BE2C (cell line): ENCODE measurements around the gene LCN2.
A peak's percentile ranks its signal among the peaks of the same experiment; 100 is the strongest.
"Not testable (repeated sequence)": the region's sequence is repeated elsewhere in the genome, so short reads cannot be mapped to it uniquely, and the experiment has no call there.

Experiments used
- DNase-seq: peaks from one replicate; pipeline ENCODE4 v3.0.0-alpha.2; 2020
- H3K27me3 ChIP-seq: fragments of 250-450 bp; sonication (Bioruptor Pico); 2 replicates; pipeline ENCODE4 v1.5.1; 2020; ENCODE audit warnings: mild to moderate bottlenecking
- H3K36me3 ChIP-seq: fragments of 250-450 bp; sonication (Bioruptor Pico); 2 replicates; pipeline ENCODE4 v1.5.1; 2020; ENCODE audit warnings: mild to moderate bottlenecking
- H3K4me1 ChIP-seq: fragments of 250-450 bp; sonication (Bioruptor Pico); 2 replicates; pipeline ENCODE4 v1.5.1; 2020
- H3K4me3 ChIP-seq: 2 replicates; pipeline ENCODE4 v1.5.1; 2011; ENCODE audit warnings: low read depth, low read length
- H3K9me3 ChIP-seq: fragments of 250-450 bp; sonication (Bioruptor Pico); 2 replicates; pipeline ENCODE4 v1.5.1; 2020
- TF ChIP-seq, protein P1 (sequence below): IDR thresholded peaks from 2 replicates; pipeline ENCODE4 v1.5.1; 2012; ENCODE audit warnings: mild to moderate bottlenecking, low read depth, low read length

The LCN2 gene

DNA sequence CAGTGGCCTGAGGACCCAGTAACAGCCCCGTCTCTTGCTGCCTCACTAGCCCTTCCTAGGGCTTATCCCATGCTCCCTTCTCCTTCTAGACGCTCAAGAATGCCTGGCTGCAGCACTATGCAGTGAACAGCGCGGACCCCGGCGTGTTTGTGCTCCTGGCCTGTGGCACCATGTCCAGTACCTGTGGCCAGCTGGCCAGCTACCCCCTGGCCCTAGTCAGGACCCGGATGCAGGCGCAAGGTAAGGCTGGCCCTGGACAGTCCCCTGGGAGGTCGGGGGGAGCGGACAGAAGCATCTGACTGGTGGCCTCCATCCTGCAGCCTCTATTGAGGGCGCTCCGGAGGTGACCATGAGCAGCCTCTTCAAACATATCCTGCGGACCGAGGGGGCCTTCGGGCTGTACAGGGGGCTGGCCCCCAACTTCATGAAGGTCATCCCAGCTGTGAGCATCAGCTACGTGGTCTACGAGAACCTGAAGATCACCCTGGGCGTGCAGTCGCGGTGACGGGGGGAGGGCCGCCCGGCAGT lies 42.2 kb upstream of the LCN2 start:
- H3K27me3 ChIP-seq, result no peaks in the 10 kb centered on the region
- TF ChIP-seq, protein P1, sequence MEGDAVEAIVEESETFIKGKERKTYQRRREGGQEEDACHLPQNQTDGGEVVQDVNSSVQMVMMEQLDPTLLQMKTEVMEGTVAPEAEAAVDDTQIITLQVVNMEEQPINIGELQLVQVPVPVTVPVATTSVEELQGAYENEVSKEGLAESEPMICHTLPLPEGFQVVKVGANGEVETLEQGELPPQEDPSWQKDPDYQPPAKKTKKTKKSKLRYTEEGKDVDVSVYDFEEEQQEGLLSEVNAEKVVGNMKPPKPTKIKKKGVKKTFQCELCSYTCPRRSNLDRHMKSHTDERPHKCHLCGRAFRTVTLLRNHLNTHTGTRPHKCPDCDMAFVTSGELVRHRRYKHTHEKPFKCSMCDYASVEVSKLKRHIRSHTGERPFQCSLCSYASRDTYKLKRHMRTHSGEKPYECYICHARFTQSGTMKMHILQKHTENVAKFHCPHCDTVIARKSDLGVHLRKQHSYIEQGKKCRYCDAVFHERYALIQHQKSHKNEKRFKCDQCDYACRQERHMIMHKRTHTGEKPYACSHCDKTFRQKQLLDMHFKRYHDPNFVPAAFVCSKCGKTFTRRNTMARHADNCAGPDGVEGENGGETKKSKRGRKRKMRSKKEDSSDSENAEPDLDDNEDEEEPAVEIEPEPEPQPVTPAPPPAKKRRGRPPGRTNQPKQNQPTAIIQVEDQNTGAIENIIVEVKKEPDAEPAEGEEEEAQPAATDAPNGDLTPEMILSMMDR, result no peak
- peaks cover 55% of the 10 kb centered on the region for H3K36me3 ChIP-seq
- no peak for DNase-seq
- H3K4me1 ChIP-seq, result peaks cover 9% of the 10 kb centered on the region
- H3K9me3 ChIP-seq, result no peaks in the 10 kb centered on the region
- H3K4me3 ChIP-seq, result no peak overlapping the region

DNA sequence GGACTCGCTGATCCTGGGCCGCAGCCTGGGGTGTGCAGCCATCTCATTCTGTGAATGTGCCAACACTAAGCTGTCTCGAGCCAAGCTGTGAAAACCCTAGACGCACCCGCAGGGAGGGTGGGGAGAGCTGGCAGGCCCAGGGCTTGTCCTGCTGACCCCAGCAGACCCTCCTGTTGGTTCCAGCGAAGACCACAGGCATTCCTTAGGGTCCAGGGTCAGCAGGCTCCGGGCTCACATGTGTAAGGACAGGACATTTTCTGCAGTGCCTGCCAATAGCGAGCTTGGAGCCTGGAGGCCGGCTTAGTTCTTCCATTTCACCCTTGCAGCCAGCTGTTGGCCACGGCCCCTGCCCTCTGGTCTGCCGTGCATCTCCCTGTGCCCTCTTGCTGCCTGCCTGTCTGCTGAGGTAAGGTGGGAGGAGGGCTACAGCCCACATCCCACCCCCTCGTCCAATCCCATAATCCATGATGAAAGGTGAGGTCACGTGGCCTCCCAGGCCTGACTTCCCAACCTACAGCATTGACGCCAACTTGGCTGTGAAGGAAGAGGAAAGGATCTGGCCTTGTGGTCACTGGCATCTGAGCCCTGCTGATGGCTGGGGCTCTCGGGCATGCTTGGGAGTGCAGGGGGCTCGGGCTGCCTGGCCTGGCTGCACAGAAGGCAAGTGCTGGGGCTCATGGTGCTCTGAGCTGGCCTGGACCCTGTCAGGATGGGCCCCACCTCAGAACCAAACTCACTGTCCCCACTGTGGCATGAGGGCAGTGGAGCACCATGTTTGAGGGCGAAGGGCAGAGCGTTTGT lies 41.6 kb upstream of the LCN2 start:
- no peaks in the 10 kb centered on the region for H3K27me3 ChIP-seq
- H3K36me3 ChIP-seq, result peaks cover 49% of the 10 kb centered on the region
- TF ChIP-seq, protein P1, result no peak
- H3K4me3 ChIP-seq, result no peak overlapping the region
- H3K4me1 ChIP-seq, result peaks cover 7% of the 10 kb centered on the region
- no peaks in the 10 kb centered on the region for H3K9me3 ChIP-seq
- no peak for DNase-seq

DNA sequence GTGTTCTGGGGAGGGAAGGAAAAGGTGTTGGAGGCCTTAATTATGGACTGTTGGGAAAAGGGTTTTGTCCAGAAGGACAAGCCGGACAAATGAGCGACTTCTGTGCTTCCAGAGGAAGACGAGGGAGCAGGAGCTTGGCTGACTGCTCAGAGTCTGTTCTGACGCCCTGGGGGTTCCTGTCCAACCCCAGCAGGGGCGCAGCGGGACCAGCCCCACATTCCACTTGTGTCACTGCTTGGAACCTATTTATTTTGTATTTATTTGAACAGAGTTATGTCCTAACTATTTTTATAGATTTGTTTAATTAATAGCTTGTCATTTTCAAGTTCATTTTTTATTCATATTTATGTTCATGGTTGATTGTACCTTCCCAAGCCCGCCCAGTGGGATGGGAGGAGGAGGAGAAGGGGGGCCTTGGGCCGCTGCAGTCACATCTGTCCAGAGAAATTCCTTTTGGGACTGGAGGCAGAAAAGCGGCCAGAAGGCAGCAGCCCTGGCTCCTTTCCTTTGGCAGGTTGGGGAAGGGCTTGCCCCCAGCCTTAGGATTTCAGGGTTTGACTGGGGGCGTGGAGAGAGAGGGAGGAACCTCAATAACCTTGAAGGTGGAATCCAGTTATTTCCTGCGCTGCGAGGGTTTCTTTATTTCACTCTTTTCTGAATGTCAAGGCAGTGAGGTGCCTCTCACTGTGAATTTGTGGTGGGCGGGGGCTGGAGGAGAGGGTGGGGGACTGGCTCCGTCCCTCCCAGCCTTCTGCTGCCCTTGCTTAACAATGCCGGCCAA lies 40.8 kb upstream of the LCN2 start:
- Histone ChIP-seq H3K4me1 (no peaks in the 10 kb centered on the region; the same call in 1 of the 2 replicates), H3K4me3 (no peak overlapping the region), H3K36me3 (peaks cover 41% of the 10 kb centered on the region), H3K27me3 (no peaks in the 10 kb centered on the region), H3K9me3 (no peaks in the 10 kb centered on the region)
- TF ChIP-seq, protein P1, result no peak
- DNase-seq, result no peak

DNA sequence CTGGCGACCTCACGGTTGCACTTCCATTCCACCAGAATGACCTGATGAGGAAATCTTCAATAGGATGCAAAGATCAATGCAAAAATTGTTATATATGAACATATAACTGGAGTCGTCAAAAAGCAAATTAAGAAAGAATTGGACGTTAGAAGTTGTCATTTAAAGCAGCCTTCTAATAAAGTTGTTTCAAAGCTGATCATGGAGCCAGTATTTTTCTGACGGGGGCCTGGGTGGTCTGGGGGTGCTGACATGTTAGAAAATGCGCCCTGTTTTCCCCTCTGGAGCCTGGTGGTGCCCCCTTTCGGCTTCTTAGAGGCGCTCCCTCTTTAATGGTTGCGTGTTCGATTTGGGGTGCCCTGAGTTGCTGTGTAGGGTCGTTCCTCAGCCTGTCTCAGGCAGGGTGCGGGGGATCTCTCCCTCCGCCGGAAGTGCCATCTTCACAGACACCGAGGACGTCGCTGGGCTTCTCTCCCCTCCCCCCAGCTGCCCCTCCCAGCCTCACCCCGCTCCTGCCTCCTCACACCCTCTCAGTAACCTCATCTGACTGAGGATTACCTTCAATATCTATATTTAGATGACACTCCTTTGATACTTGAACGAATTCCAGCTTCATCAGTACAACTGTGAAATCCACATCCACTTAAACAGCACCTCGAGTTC lies 40.1 kb upstream of the LCN2 start:
- no peaks in the 10 kb centered on the region for H3K4me1 ChIP-seq
- TF ChIP-seq, protein P1, result no peak
- H3K4me3 ChIP-seq, result no peak overlapping the region
- DNase-seq, result no peak
- no peaks in the 10 kb centered on the region for H3K9me3 ChIP-seq
- peaks cover 34% of the 10 kb centered on the region for H3K36me3 ChIP-seq
- H3K27me3 ChIP-seq, result no peaks in the 10 kb centered on the region

DNA sequence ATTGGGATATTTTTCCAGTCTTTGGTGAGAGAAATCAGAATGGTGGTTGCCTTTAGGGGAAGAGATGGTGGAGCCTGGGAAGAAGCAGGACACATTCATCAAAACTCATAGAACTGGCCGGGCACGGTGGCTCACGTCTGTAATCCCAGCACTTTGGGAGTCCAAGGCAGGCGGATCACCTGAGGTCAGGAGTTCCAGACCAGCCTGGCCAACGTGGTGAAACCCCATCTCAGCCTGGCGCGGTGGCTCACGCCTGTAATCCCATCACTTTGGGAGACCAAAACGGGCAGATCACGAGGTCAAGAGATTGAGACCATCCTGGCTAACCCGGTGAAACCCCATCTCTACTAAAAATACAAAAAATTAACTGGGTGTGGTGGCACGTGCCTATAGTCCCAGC lies 37.5 kb upstream of the LCN2 start:
- not testable (repeated sequence) for H3K27me3 ChIP-seq

DNA sequence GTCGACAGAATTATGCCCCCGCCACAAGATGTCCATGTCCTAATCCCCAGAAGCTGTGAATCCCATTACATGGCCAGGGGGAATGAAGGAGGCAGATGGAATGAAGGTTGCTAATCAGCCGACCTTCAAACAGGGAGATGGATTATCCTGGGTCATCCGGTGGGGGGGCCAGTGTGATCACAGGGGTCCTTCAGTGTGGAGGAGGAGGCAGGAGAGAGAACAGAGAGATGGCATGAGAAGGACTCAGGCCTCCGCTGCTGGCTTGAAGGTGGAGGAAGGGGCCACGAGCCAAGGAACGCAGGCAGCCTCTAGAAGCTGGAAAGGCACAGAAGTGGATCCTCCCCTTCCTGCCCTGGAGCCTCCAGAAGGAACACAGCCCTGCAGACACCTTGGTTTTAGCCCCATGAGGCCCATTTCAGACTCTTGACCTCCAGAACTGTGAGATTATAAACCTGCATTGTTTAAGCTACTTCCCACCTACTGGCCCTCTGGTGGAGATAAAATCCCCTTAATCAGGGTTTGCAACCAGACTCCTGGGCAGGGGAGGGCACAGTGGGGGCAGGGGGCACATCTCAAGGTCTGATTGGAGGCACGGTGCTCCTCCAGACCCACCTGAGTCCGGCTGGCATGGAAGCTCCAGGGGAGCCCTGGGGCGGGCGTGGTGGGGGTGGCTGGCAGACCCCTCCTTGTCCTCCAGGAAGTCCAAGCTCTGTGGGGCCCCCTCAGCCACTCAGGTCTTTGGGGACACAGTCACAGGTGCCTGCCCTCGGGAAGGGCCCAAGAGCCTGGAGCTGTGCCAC lies 35.5 kb upstream of the LCN2 start:
- Histone ChIP-seq H3K9me3 (no peaks in the 10 kb centered on the region), H3K27me3 (no peaks in the 10 kb centered on the region), H3K4me3 (no peak overlapping the region), H3K36me3 (peaks cover 4% of the 10 kb centered on the region), H3K4me1 (no peaks in the 10 kb centered on the region)
- TF ChIP-seq, protein P1, result no peak
- peak; percentile 2 for DNase-seq

More for the DNA sequence above, 37.5 kb upstream of the LCN2 start:
- H3K36me3 ChIP-seq, result peaks cover 20% of the 10 kb centered on the region
- H3K9me3 ChIP-seq, DNase-seq, H3K4me1 ChIP-seq, H3K4me3 ChIP-seq: not testable (repeated sequence)
